ENCODE results near the gene CRYBA1.

DNA sequence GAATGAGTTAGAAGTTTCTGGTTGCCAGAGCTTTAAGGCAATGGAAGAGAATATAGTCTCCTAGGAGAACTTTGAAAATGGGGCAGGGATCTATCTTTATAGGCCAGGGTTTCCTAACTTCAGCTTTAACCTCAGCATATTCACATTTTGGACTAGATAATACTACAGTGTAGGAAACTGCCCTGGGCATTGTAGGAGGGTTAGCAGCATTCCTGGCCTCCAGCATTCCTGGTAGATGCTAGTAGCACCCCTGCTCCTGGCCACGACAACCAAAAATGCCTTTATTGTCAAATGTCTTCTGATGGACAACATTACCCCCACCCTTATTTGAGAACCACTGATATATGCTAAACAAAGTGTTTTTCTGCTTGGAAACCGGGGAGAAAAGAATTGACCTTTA lies 38.7 kb upstream of the CRYBA1 start:
- TF ChIP-seq CTCF (IDR thresholded peaks at IDR 0.05) (no peak), POLR2AphosphoS5 (IDR thresholded peaks at IDR 0.05) (no peak)
